ENCODE results near the gene LIX1. TPM values are rescaled to one million over a fixed set of nuclear protein-coding genes. Genes with fewer than 3 reads are reported as not detected.

The LIX1 gene
- total and polyA plus RNA-seq, 5 donors from 2014 or later = not detected

GRCh38 chr5:97056263-97056662 is 86.1 kb downstream of the LIX1 start:
- DNase-seq (no peak), ATAC-seq (ENCODE audit: low read depth in 2 of 2) (no peak)
- no peak overlapping the region for H3K4me3 Mint-ChIP-seq
- H3K27me3 Mint-ChIP-seq = peaks cover 22% of the 10 kb centered on the region
- H3K4me1 Mint-ChIP-seq = no peaks in the 10 kb centered on the region
- Histone ChIP-seq H3K9me3 (ENCODE audit: control insufficient read depth in 2 of 2, low read length in 2 of 2) (no peaks in the 10 kb centered on the region), H3K4me1 (ENCODE audit: control insufficient read depth, insufficient read depth, low read length, poor library complexity, severe bottlenecking) (no peaks in the 10 kb centered on the region), H3K4me3 (ENCODE audit: low read depth, low read length) (no peak overlapping the region), H3K36me3 (ENCODE audit: control insufficient read depth, insufficient read depth, low read length) (no peaks in the 10 kb centered on the region), H3K27ac (ENCODE audit: insufficient read depth, low read length, poor library complexity, severe bottlenecking) (no peak overlapping the region), H3K27me3 (ENCODE audit: control insufficient read depth, insufficient read depth, low read length) (peaks cover 5% of the 10 kb centered on the region)
- H3K9me3 Mint-ChIP-seq = peaks cover 2 to 8% (median 5%) of the 10 kb centered on the region in 7 donors
- no peak overlapping the region for H3K27ac Mint-ChIP-seq
- H3K36me3 Mint-ChIP-seq = peaks cover 4% of the 10 kb centered on the region

GRCh38 chr5:97049175-97049574 is 93.2 kb downstream of the LIX1 start:
- DNase-seq (no peak), ATAC-seq (ENCODE audit: low read depth in 2 of 2) (no peak)
- Mint-ChIP-seq H3K9me3 (peaks cover 0 to 16% (median 2%) of the 10 kb centered on the region in 7 donors), H3K27ac (no peak overlapping the region), H3K36me3 (peaks cover 4% of the 10 kb centered on the region), H3K4me1 (peaks cover 0 to 5% (median 1%) of the 10 kb centered on the region in 4 donors), H3K4me3 (no peak overlapping the region), H3K27me3 (peaks cover 32% of the 10 kb centered on the region)
- Histone ChIP-seq H3K9me3 (ENCODE audit: control insufficient read depth in 2 of 2, low read length in 2 of 2) (no peaks in the 10 kb centered on the region), H3K27me3 (ENCODE audit: control insufficient read depth, insufficient read depth, low read length) (peaks cover 10% of the 10 kb centered on the region), H3K4me1 (ENCODE audit: control insufficient read depth, insufficient read depth, low read length, poor library complexity, severe bottlenecking) (no peaks in the 10 kb centered on the region), H3K36me3 (ENCODE audit: control insufficient read depth, insufficient read depth, low read length) (no peaks in the 10 kb centered on the region), H3K4me3 (ENCODE audit: low read depth, low read length) (no peak overlapping the region), H3K27ac (ENCODE audit: insufficient read depth, low read length, poor library complexity, severe bottlenecking) (no peak overlapping the region)

DNA sequence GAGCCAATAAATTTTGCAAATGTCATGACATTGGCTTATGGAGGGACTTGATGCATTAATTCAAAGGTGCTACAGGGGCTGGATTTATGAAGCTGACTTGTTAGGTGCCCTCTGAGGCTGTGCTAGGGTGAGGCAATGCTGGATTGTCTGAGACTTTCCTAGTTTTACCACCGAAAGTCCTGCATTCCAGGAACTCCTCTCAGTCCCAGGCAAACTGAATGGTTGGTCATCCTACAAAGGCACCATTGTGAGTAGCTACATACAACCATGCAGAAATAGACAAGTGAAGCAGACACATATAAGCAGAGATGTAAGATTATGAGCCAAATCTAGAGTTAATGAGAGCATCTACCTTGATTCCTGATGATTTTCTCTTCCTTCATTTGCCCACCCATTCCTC is 95.3 kb downstream of the LIX1 start:
- Histone ChIP-seq H3K4me3 (ENCODE audit: low read depth, low read length) (no peak overlapping the region), H3K27ac (ENCODE audit: insufficient read depth, low read length, poor library complexity, severe bottlenecking) (no peak overlapping the region), H3K36me3 (ENCODE audit: control insufficient read depth, insufficient read depth, low read length) (no peaks in the 10 kb centered on the region), H3K27me3 (ENCODE audit: control insufficient read depth, insufficient read depth, low read length) (peaks cover 5% of the 10 kb centered on the region), H3K4me1 (ENCODE audit: control insufficient read depth, insufficient read depth, low read length, poor library complexity, severe bottlenecking) (no peaks in the 10 kb centered on the region), H3K9me3 (ENCODE audit: control insufficient read depth in 2 of 2, low read length in 2 of 2) (no peaks in the 10 kb centered on the region)
- H3K36me3 Mint-ChIP-seq = no peaks in the 10 kb centered on the region
- no peak for DNase-seq
- H3K27me3 Mint-ChIP-seq = peaks cover 26% of the 10 kb centered on the region
- H3K4me1 Mint-ChIP-seq = peaks cover 0 to 6% (median 4%) of the 10 kb centered on the region in 4 donors
- H3K27ac Mint-ChIP-seq = no peak overlapping the region
- ATAC-seq (ENCODE audit: low read depth in 2 of 2) = no peak
- H3K4me3 Mint-ChIP-seq = no peak overlapping the region
- H3K9me3 Mint-ChIP-seq = peaks cover 0 to 9% (median 0%) of the 10 kb centered on the region in 7 donors

DNA sequence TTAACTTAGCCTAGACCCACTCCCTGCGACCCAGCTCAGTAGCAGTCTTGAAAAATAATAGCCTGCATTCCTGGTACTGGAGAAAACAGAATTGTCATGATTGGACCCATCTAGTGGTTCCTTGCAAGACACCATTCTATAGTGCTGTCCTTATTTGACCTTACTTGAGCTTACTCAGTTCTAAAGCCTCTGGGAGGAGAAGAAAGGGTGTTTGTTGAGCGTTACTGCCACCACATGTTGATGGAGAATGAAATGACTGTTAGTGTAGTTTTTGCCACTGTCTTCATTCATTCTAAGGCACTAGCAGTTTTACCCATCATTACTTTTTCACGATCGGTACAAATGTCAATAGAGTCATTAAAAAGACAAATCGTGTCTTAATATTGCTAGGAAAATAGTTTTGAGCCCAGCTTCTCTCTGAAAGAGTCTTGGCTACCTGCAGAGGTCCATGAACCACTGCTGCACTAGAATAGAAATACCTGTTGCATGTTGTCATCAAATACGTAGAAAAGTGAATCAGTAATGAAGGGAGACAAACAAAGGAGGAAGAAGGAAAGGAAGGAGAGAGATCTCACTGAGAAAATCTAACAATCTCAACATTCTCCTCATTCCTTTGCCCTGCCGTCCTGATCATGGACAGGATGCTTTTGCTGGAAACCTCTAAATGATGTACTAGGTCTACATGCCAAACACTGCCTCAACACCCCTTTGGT is 96.0 kb downstream of the LIX1 start:
- H3K27ac Mint-ChIP-seq = no peak overlapping the region
- peak in 1 of 2 donors; percentile 30 for ATAC-seq (ENCODE audit: low read depth in 2 of 2)
- peak in 1 of 3 donors; percentile 16 for DNase-seq

DNA sequence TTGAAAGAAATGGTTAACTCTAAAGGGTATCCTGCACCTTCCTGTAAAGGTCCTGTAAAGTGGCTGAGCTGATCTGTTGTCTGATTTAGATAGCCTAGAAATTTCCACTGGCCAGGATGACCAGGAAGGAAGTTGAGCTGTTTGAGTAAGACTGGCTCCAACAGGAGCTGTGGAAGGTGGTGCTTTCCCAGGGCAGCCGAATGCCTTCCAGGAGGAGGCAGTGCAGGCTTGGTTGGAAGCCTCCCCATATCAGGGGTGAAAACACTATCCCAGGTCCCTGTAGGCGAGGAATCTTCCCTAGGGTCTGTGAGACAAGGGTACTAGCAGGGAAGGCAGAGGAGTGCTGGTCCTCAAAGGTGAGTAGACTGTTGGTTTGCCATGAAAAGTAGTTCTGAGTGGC is 98.4 kb downstream of the LIX1 start:
- peaks cover 5% of the 10 kb centered on the region for H3K27me3 ChIP-seq (ENCODE audit: control insufficient read depth, insufficient read depth, low read length)
- no peak overlapping the region for H3K27ac ChIP-seq (ENCODE audit: insufficient read depth, low read length, poor library complexity, severe bottlenecking)
- peak in 1 of 2 donors; percentile 25 for ATAC-seq (ENCODE audit: low read depth in 2 of 2)
- H3K4me1 ChIP-seq (ENCODE audit: control insufficient read depth, insufficient read depth, low read length, poor library complexity, severe bottlenecking) = no peaks in the 10 kb centered on the region
- no peak overlapping the region for H3K4me3 ChIP-seq (ENCODE audit: low read depth, low read length)
- H3K9me3 Mint-ChIP-seq = no peaks in the 10 kb centered on the region
- no peak overlapping the region for H3K4me3 Mint-ChIP-seq
- H3K4me1 Mint-ChIP-seq = peaks cover 0 to 6% (median 1%) of the 10 kb centered on the region in 4 donors
- H3K27me3 Mint-ChIP-seq = peaks cover 9% of the 10 kb centered on the region
- no peak for DNase-seq
- no peaks in the 10 kb centered on the region for H3K36me3 ChIP-seq (ENCODE audit: control insufficient read depth, insufficient read depth, low read length)
- H3K27ac Mint-ChIP-seq = no peak overlapping the region
- no peaks in the 10 kb centered on the region for H3K36me3 Mint-ChIP-seq
- H3K9me3 ChIP-seq (ENCODE audit: control insufficient read depth in 2 of 2, low read length in 2 of 2) = no peaks in the 10 kb centered on the region

More for the DNA sequence above, 96.0 kb downstream of the LIX1 start:
- Mint-ChIP-seq H3K27me3 (peaks cover 26% of the 10 kb centered on the region), H3K9me3 (peaks cover 0 to 9% (median 0%) of the 10 kb centered on the region in 7 donors), H3K36me3 (no peaks in the 10 kb centered on the region), H3K4me1 (peaks cover 0 to 6% (median 4%) of the 10 kb centered on the region in 4 donors), H3K4me3 (no peak overlapping the region)
- Histone ChIP-seq H3K27ac (ENCODE audit: insufficient read depth, low read length, poor library complexity, severe bottlenecking) (no peak overlapping the region), H3K4me3 (ENCODE audit: low read depth, low read length) (no peak overlapping the region), H3K4me1 (ENCODE audit: control insufficient read depth, insufficient read depth, low read length, poor library complexity, severe bottlenecking) (no peaks in the 10 kb centered on the region), H3K9me3 (ENCODE audit: control insufficient read depth in 2 of 2, low read length in 2 of 2) (no peaks in the 10 kb centered on the region), H3K27me3 (ENCODE audit: control insufficient read depth, insufficient read depth, low read length) (peaks cover 5% of the 10 kb centered on the region), H3K36me3 (ENCODE audit: control insufficient read depth, insufficient read depth, low read length) (no peaks in the 10 kb centered on the region)

GRCh38 chr5:97043511-97043910 is 98.9 kb downstream of the LIX1 start:
- no peak overlapping the region for H3K4me3 ChIP-seq (ENCODE audit: low read depth, low read length)
- H3K27ac ChIP-seq (ENCODE audit: insufficient read depth, low read length, poor library complexity, severe bottlenecking) = no peak overlapping the region
- Mint-ChIP-seq H3K36me3 (no peaks in the 10 kb centered on the region), H3K9me3 (no peaks in the 10 kb centered on the region), H3K27me3 (peaks cover 4% of the 10 kb centered on the region), H3K4me1 (peaks cover 0 to 7% (median 3%) of the 10 kb centered on the region in 4 donors), H3K27ac (peak overlapping the region in 1 of 3 donors; percentile 69), H3K4me3 (no peak overlapping the region)
- no peak for ATAC-seq (ENCODE audit: low read depth in 2 of 2)
- H3K4me1 ChIP-seq (ENCODE audit: control insufficient read depth, insufficient read depth, low read length, poor library complexity, severe bottlenecking) = no peaks in the 10 kb centered on the region
- H3K27me3 ChIP-seq (ENCODE audit: control insufficient read depth, insufficient read depth, low read length) = peaks cover 5% of the 10 kb centered on the region
- no peak for DNase-seq
- H3K9me3 ChIP-seq (ENCODE audit: control insufficient read depth in 2 of 2, low read length in 2 of 2) = no peaks in the 10 kb centered on the region
- H3K36me3 ChIP-seq (ENCODE audit: control insufficient read depth, insufficient read depth, low read length) = no peaks in the 10 kb centered on the region

DNA sequence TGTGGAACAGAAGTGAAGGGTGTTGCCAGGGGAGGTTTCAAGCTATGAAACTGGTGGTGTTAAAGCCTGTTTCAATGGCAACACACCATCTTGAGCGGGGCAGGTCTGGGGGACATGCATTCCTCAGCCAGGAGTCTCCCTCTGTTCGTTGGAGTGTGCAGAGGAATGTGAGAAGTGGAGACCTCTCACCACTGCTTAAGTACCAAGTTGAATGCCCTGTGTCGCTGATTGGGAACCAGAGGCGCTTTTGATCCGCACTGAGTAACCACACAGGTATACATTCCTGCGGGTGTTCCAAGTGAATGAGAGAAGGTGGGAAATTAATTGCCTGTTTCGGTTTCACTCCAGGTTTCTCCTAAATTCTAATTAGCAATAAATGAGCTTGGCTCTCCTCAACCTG is 99.4 kb downstream of the LIX1 start:
- no peaks in the 10 kb centered on the region for H3K9me3 ChIP-seq (ENCODE audit: control insufficient read depth in 2 of 2, low read length in 2 of 2)
- peaks cover 0 to 7% (median 3%) of the 10 kb centered on the region in 4 donors for H3K4me1 Mint-ChIP-seq
- H3K27ac ChIP-seq (ENCODE audit: insufficient read depth, low read length, poor library complexity, severe bottlenecking) = no peak overlapping the region
- DNase-seq = no peak
- no peak overlapping the region for H3K4me3 Mint-ChIP-seq
- H3K36me3 Mint-ChIP-seq = no peaks in the 10 kb centered on the region
- H3K9me3 Mint-ChIP-seq = no peaks in the 10 kb centered on the region
- H3K27ac Mint-ChIP-seq = peak overlapping the region in 1 of 3 donors; percentile 69
- H3K27me3 Mint-ChIP-seq = peaks cover 4% of the 10 kb centered on the region
- H3K36me3 ChIP-seq (ENCODE audit: control insufficient read depth, insufficient read depth, low read length) = no peaks in the 10 kb centered on the region
- no peak for ATAC-seq (ENCODE audit: low read depth in 2 of 2)
- no peaks in the 10 kb centered on the region for H3K4me1 ChIP-seq (ENCODE audit: control insufficient read depth, insufficient read depth, low read length, poor library complexity, severe bottlenecking)
- H3K4me3 ChIP-seq (ENCODE audit: low read depth, low read length) = no peak overlapping the region
- H3K27me3 ChIP-seq (ENCODE audit: control insufficient read depth, insufficient read depth, low read length) = peaks cover 5% of the 10 kb centered on the region
